WTC11 (cell line): ENCODE results near the gene PXK. TPM values are rescaled to one million over a fixed set of nuclear protein-coding genes. Genes with fewer than 3 reads are reported as not detected.

Experiments
- ATAC-seq: fragments of 200-7000 bp; cut with Tn5 transposase; 2 replicates; pipeline ENCODE4 v1.10.0; 2021; ENCODE audit warnings: mild to moderate bottlenecking, moderate library complexity
- CTCF ChIA-PET: fragments of 300-600 bp; sonication (Branson Sonifier 250); formaldehyde crosslinking; loops from one replicate; lab custom pipeline; 2021; ENCODE audit warnings: antibody characterized with exemption; lab: Charles Lee
- POLR2A ChIA-PET: fragments of 350-600 bp; sonication (Branson Sonifier 250); formaldehyde crosslinking; loops from one replicate; lab custom pipeline; 2021; ENCODE audit warnings: antibody characterized with exemption; lab: Charles Lee
- DNase-seq: peaks from one replicate; pipeline ENCODE4 v3.0.0; 2021; ENCODE audit warnings: low spot score
- H3K27ac Mint-ChIP-seq: 2 replicates; pipeline ENCODE4 v1.8.0; 2021; ENCODE audit warnings: mixed read lengths
- H3K27me3 Mint-ChIP-seq: 2 replicates; pipeline ENCODE4 v1.8.0; 2021; ENCODE audit warnings: low read depth, mild to moderate bottlenecking, moderate library complexity, mixed read lengths
- H3K36me3 Mint-ChIP-seq: 2 replicates; pipeline ENCODE4 v1.8.0; 2021; ENCODE audit warnings: mixed read lengths
- H3K4me1 Mint-ChIP-seq: 2 replicates; pipeline ENCODE4 v1.8.0; 2022; ENCODE audit warnings: mixed read lengths
- H3K4me3 Mint-ChIP-seq: 2 replicates; pipeline ENCODE4 v1.8.0; 2021; ENCODE audit warnings: mild to moderate bottlenecking, moderate library complexity, mixed read lengths
- H3K9me3 Mint-ChIP-seq: 2 replicates; pipeline ENCODE4 v1.8.0; 2021; ENCODE audit warnings: mixed read lengths
- ATF1 ChIP-seq: sonication (generic); formaldehyde crosslinking; IDR thresholded peaks from 2 replicates; pipeline ENCODE4 v1.8.1; 2023; ENCODE audit warnings: mild to moderate bottlenecking, moderate library complexity, missing genetic modification reagents
- ESRRA ChIP-seq: sonication (generic); formaldehyde crosslinking; IDR thresholded peaks from 2 replicates; pipeline ENCODE4 v1.8.1; 2022; ENCODE audit warnings: mild to moderate bottlenecking, missing genetic modification reagents, borderline replicate concordance
- FOXJ3 ChIP-seq: sonication (generic); formaldehyde crosslinking; IDR thresholded peaks from 2 replicates; pipeline ENCODE4 v1.9.0; 2021; ENCODE audit warnings: missing genetic modification reagents, mild to moderate bottlenecking, borderline replicate concordance
- FOXK1 ChIP-seq: sonication (generic); formaldehyde crosslinking; IDR thresholded peaks from 2 replicates; pipeline ENCODE4 v1.8.0; 2022; ENCODE audit warnings: mild to moderate bottlenecking, moderate library complexity, missing genetic modification reagents
- GRHL2 ChIP-seq: fragments of 250-450 bp; sonication (Bioruptor Pico); IDR thresholded peaks from 2 replicates; pipeline ENCODE4 v1.8.0; 2022; ENCODE audit warnings: mild to moderate bottlenecking, moderate library complexity; ENCODE audit not compliant: insufficient replicate concordance, severe bottlenecking
- GTF2I ChIP-seq: fragments of 250-450 bp; sonication (Bioruptor Pico); conservative IDR thresholded peaks from 2 replicates; pipeline ENCODE4 v1.4.0; 2021; ENCODE audit warnings: mild to moderate bottlenecking
- SOX15 ChIP-seq: fragments of 250-450 bp; sonication (Bioruptor Pico); IDR thresholded peaks from 2 replicates; pipeline ENCODE4 v1.9.0; 2021; ENCODE audit warnings: mild to moderate bottlenecking
- SP1 ChIP-seq: sonication (generic); formaldehyde crosslinking; conservative IDR thresholded peaks from 2 replicates; pipeline ENCODE4 v1.8.1; 2022; ENCODE audit warnings: missing genetic modification reagents
- ZNF219 ChIP-seq: sonication (generic); formaldehyde crosslinking; IDR thresholded peaks from 2 replicates; pipeline ENCODE4 v1.8.0; 2023; ENCODE audit warnings: missing genetic modification reagents, mild to moderate bottlenecking, borderline replicate concordance
- ZNF317 ChIP-seq: sonication (generic); formaldehyde crosslinking; IDR thresholded peaks from 2 replicates; pipeline ENCODE4 v1.8.1; 2023; ENCODE audit warnings: low read depth, mild to moderate bottlenecking, moderate library complexity, missing genetic modification reagents, borderline replicate concordance
- ZSCAN18 ChIP-seq: fragments of 250-450 bp; sonication (Bioruptor Pico); IDR thresholded peaks from 2 replicates; pipeline ENCODE4 v2.1.2; 2022; ENCODE audit warnings: mild to moderate bottlenecking, moderate library complexity
- total RNA-seq: library from RNA; stranded (reverse); gene quantifications from 3 replicates; pipeline ENCODE4 v1.2.3, GENCODE V29; 2021
- TF ChIP-seq, protein P1 (sequence below): sonication (generic); formaldehyde crosslinking; IDR thresholded peaks from 2 replicates; pipeline ENCODE4 v1.8.1; 2023; ENCODE audit warnings: mild to moderate bottlenecking, missing genetic modification reagents, moderate library complexity
- TF ChIP-seq, protein P2 (sequence below): sonication (generic); formaldehyde crosslinking; IDR thresholded peaks from 2 replicates; pipeline ENCODE4 v1.8.0; 2022; ENCODE audit warnings: missing genetic modification reagents
- TF ChIP-seq, protein P3 (sequence below): sonication (generic); formaldehyde crosslinking; IDR thresholded peaks from 2 replicates; pipeline ENCODE4 v1.8.1; 2022; ENCODE audit warnings: missing genetic modification reagents, borderline replicate concordance
- TF ChIP-seq, protein P4 (sequence below): fragments of 250-450 bp; sonication (Bioruptor Pico); conservative IDR thresholded peaks from 2 replicates; pipeline ENCODE4 v1.9.0; 2021; ENCODE audit warnings: mild to moderate bottlenecking
- TF ChIP-seq, protein P5 (sequence below): fragments of 250-450 bp; sonication (Bioruptor Pico); IDR thresholded peaks from 2 replicates; pipeline ENCODE4 v1.9.0; 2021; ENCODE audit warnings: mild to moderate bottlenecking

The PXK gene
- total RNA-seq, 1 experiment from 2014 or later: 9.4 TPM

DNA sequence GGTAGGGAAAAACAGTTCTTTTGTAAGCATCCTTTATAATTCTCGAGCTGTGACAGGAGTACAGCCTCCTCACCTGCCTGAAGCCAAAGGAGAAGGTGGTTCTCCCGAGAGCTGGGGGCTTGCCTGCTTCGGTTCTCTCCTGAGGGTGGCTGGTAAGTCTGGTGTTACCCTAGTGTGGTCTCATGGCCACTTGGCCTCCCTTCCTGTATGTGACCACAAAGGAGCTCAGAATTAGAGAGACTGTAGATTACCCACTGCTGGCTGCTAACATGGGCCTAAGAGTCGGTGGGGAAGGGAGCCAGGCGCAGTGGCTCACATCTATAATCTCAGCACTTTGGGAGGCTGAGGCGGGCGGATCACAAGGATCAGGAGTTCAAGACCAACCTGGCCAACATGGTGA, 88.3 kb downstream of the PXK start (continued):
- no peak for TF ChIP-seq FOXJ3
- no peak for TF ChIP-seq FOXK1 (CRISPR knock-in tag)
- no peak for TF ChIP-seq GRHL2 (CRISPR knock-in tag)
- TF ChIP-seq, protein P1, sequence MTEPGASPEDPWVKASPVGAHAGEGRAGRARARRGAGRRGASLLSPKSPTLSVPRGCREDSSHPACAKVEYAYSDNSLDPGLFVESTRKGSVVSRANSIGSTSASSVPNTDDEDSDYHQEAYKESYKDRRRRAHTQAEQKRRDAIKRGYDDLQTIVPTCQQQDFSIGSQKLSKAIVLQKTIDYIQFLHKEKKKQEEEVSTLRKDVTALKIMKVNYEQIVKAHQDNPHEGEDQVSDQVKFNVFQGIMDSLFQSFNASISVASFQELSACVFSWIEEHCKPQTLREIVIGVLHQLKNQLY (CRISPR knock-in tag): no peak
- TF ChIP-seq, all 79 proteins: peak for 0

GRCh38 chr3:58422756-58423325, 90.1 kb downstream of the PXK start:
- peak overlapping the region; percentile 66 for H3K27ac Mint-ChIP-seq
- DNase-seq: no peak
- no peaks in the 10 kb centered on the region for H3K27me3 Mint-ChIP-seq
- H3K9me3 Mint-ChIP-seq: no peaks in the 10 kb centered on the region
- H3K4me1 Mint-ChIP-seq: peaks cover 7% of the 10 kb centered on the region
- no peak for TF ChIP-seq FOXK1 (CRISPR knock-in tag)
- TF ChIP-seq ZNF317 (CRISPR knock-in tag): no peak
- no peak for TF ChIP-seq GTF2I (CRISPR knock-in tag)
- no peak for TF ChIP-seq GRHL2 (CRISPR knock-in tag)
- no peak for TF ChIP-seq ZSCAN18
- TF ChIP-seq ATF1: no peak
- TF ChIP-seq, protein P2, sequence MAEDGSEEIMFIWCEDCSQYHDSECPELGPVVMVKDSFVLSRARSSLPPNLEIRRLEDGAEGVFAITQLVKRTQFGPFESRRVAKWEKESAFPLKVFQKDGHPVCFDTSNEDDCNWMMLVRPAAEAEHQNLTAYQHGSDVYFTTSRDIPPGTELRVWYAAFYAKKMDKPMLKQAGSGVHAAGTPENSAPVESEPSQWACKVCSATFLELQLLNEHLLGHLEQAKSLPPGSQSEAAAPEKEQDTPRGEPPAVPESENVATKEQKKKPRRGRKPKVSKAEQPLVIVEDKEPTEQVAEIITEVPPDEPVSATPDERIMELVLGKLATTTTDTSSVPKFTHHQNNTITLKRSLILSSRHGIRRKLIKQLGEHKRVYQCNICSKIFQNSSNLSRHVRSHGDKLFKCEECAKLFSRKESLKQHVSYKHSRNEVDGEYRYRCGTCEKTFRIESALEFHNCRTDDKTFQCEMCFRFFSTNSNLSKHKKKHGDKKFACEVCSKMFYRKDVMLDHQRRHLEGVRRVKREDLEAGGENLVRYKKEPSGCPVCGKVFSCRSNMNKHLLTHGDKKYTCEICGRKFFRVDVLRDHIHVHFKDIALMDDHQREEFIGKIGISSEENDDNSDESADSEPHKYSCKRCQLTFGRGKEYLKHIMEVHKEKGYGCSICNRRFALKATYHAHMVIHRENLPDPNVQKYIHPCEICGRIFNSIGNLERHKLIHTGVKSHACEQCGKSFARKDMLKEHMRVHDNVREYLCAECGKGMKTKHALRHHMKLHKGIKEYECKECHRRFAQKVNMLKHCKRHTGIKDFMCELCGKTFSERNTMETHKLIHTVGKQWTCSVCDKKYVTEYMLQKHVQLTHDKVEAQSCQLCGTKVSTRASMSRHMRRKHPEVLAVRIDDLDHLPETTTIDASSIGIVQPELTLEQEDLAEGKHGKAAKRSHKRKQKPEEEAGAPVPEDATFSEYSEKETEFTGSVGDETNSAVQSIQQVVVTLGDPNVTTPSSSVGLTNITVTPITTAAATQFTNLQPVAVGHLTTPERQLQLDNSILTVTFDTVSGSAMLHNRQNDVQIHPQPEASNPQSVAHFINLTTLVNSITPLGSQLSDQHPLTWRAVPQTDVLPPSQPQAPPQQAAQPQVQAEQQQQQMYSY: no peak
- TF ChIP-seq ZNF219 (CRISPR knock-in tag): no peak
- no peak for TF ChIP-seq SP1 (CRISPR knock-in tag)
- TF ChIP-seq SOX15 (CRISPR knock-in tag): no peak
- TF ChIP-seq, protein P3, sequence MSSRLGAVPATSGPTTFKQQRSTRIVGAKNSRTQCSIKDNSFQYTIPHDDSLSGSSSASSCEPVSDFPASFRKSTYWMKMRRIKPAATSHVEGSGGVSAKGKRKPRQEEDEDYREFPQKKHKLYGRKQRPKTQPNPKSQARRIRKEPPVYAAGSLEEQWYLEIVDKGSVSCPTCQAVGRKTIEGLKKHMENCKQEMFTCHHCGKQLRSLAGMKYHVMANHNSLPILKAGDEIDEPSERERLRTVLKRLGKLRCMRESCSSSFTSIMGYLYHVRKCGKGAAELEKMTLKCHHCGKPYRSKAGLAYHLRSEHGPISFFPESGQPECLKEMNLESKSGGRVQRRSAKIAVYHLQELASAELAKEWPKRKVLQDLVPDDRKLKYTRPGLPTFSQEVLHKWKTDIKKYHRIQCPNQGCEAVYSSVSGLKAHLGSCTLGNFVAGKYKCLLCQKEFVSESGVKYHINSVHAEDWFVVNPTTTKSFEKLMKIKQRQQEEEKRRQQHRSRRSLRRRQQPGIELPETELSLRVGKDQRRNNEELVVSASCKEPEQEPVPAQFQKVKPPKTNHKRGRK: no peak
- TF ChIP-seq, protein P4, sequence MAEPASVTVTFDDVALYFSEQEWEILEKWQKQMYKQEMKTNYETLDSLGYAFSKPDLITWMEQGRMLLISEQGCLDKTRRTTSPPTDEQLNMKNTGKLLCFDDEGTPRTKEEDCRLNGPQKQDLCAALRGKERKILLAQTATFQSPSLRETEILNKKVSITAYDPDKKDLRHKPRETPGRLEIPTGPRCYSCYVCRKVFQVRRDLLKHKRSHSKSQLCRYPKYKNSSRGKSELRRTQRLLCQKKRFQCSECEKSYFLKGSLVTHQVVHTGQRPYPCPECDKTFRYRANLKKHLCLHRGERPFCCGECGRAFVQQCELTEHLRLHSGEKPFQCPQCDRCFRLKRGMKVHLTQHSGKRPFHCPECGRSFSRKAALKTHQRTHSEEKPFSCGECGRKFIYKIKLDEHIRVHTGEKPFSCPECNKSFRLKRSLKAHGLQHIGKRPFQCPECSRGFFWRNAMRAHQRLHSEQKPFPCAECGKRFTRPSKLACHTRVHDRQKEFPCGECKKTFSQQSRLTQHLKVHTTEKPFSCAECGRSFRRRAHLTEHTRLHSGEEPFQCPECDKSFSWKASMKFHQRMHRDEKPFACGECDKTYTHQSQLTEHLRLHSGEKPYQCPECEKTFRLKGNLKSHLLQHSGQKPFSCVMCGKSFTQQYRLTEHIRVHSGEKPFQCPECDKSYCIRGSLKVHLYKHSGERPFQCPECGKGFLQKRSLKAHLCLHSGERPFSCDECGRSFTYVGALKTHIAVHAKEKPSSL (CRISPR knock-in tag): no peak
- TF ChIP-seq, protein P5, sequence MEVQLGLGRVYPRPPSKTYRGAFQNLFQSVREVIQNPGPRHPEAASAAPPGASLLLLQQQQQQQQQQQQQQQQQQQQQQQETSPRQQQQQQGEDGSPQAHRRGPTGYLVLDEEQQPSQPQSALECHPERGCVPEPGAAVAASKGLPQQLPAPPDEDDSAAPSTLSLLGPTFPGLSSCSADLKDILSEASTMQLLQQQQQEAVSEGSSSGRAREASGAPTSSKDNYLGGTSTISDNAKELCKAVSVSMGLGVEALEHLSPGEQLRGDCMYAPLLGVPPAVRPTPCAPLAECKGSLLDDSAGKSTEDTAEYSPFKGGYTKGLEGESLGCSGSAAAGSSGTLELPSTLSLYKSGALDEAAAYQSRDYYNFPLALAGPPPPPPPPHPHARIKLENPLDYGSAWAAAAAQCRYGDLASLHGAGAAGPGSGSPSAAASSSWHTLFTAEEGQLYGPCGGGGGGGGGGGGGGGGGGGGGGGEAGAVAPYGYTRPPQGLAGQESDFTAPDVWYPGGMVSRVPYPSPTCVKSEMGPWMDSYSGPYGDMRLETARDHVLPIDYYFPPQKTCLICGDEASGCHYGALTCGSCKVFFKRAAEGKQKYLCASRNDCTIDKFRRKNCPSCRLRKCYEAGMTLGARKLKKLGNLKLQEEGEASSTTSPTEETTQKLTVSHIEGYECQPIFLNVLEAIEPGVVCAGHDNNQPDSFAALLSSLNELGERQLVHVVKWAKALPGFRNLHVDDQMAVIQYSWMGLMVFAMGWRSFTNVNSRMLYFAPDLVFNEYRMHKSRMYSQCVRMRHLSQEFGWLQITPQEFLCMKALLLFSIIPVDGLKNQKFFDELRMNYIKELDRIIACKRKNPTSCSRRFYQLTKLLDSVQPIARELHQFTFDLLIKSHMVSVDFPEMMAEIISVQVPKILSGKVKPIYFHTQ (CRISPR knock-in tag): no peak
- TF ChIP-seq ESRRA (CRISPR knock-in tag): no peak
- TF ChIP-seq, protein P1 (CRISPR knock-in tag): no peak
- ChIA-PET POLR2A (no interaction called here), CTCF (interaction anchor here (0.7 to 2.1 kb wide), 8 partner anchors 48 to 258 kb away, joined by 3 to 7 read pairs (median 4); partner anchors contain the start of genes HTD2, KCTD6 and RPP14)
- peak; percentile 80 for ATAC-seq
- peaks cover 35% of the 10 kb centered on the region for H3K36me3 Mint-ChIP-seq
- H3K4me3 Mint-ChIP-seq: no peak overlapping the region
